ENCODE results near the gene AREL1. TPM values are rescaled to one million over a fixed set of nuclear protein-coding genes. Genes with fewer than 3 reads are reported as not detected.

The AREL1 gene
- total RNA-seq, 1 donor from 2014 or later: 54.6 TPM

DNA sequence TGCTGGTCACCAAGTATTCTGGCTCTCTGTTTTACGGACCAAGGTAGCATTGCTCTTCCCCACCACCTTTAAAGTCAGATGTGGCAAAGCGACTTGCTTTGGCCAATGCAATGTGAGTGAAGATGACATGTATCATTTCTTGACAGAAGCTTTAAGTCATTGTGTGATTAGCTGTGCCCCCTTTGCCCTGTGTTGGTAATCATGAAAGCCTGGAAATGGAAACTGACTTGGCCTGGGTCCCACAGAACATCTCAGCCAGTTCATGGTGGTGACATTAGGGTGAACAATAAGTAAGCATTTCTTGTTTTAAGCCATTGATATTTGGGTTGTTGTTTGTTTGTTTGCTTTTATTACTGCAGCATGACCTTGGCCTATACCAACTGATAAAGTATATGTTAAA, 34.4 kb upstream of the AREL1 start:
- peaks cover 3% of the 10 kb centered on the region for H3K27me3 Mint-ChIP-seq (ENCODE audit: low read depth, unreplicated experiment)
- H3K27ac ChIP-seq (ENCODE audit: low read depth, low read length): no peak overlapping the region
- H3K27ac Mint-ChIP-seq (ENCODE audit: unreplicated experiment): no peak overlapping the region
- DNase-seq (ENCODE audit: low read depth) (no peak), FAIRE-seq (no peak)
- peak overlapping the region; percentile 9 for H3K4me3 Mint-ChIP-seq (ENCODE audit: unreplicated experiment)
- no peaks in the 10 kb centered on the region for H3K4me1 ChIP-seq (ENCODE audit: insufficient read depth, low read length)
- no peak for TF ChIP-seq EZH2 (IDR thresholded peaks at IDR 0.05; ENCODE audit: insufficient read depth, low read length)
- TF ChIP-seq, protein P1, sequence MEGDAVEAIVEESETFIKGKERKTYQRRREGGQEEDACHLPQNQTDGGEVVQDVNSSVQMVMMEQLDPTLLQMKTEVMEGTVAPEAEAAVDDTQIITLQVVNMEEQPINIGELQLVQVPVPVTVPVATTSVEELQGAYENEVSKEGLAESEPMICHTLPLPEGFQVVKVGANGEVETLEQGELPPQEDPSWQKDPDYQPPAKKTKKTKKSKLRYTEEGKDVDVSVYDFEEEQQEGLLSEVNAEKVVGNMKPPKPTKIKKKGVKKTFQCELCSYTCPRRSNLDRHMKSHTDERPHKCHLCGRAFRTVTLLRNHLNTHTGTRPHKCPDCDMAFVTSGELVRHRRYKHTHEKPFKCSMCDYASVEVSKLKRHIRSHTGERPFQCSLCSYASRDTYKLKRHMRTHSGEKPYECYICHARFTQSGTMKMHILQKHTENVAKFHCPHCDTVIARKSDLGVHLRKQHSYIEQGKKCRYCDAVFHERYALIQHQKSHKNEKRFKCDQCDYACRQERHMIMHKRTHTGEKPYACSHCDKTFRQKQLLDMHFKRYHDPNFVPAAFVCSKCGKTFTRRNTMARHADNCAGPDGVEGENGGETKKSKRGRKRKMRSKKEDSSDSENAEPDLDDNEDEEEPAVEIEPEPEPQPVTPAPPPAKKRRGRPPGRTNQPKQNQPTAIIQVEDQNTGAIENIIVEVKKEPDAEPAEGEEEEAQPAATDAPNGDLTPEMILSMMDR (IDR thresholded peaks at IDR 0.05; ENCODE audit: insufficient read depth, low read depth, low read length): no peak
- H3K4me2 ChIP-seq (ENCODE audit: low read length): no peak overlapping the region
- no peaks in the 10 kb centered on the region for H3K9me3 ChIP-seq (ENCODE audit: insufficient read depth, low read depth, low read length)
- H3K27me3 ChIP-seq (ENCODE audit: insufficient read depth, low read length): no peaks in the 10 kb centered on the region
- no peaks in the 10 kb centered on the region for H3K36me3 Mint-ChIP-seq (ENCODE audit: low read depth, unreplicated experiment)
- peaks cover 5% of the 10 kb centered on the region for H3K9me3 Mint-ChIP-seq (ENCODE audit: unreplicated experiment)
- no peaks in the 10 kb centered on the region for H3K79me2 ChIP-seq (ENCODE audit: insufficient read depth, low read length)
- H2AFZ ChIP-seq (ENCODE audit: low read depth, low read length): no peak overlapping the region
- H3K4me1 Mint-ChIP-seq (ENCODE audit: low read depth, unreplicated experiment): no peaks in the 10 kb centered on the region
- no peak overlapping the region for H3K4me3 ChIP-seq (ENCODE audit: insufficient read depth, low read depth, low read length)
- H4K20me1 ChIP-seq (ENCODE audit: insufficient read depth, low read length): no peaks in the 10 kb centered on the region
- H3K36me3 ChIP-seq (ENCODE audit: insufficient read depth, low read length): no peaks in the 10 kb centered on the region
- H3K9ac ChIP-seq (ENCODE audit: low read length): no peak overlapping the region

DNA sequence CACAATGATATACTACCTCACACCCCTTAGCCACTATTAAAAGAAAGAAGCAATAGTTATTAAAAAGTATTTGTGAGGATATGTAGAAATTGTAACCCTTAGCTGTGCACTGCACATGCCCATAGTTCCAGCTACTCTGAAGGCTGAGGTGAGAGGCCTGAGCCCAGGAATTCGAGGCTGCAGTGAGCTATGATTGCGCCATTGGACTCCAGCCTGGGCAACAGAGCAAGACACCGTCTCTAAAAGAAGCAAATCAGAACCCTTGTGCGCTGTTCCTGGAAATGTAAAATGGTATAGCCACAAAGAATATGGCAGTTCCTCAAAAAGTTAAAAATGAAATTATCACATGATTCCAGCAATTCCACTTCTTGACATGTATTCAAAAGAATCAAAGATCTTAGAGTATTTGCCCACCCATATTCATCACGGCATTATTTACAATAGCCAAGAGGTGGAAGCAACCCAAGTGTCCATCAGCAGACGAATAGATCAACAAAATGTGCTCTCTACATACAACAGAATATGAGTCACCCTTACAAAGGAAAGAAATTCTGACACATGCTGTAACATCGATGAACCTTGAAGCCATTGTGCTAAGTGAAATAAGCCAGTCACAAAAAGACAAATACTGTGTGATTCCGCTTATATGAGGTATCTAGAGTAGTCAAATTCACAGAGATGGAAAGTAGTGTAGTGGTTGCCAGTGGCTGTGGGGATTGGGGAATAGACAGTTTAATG, 26.6 kb upstream of the AREL1 start:
- TF ChIP-seq, protein P1 (IDR thresholded peaks at IDR 0.05; ENCODE audit: insufficient read depth, low read depth, low read length): no peak
- TF ChIP-seq EZH2 (IDR thresholded peaks at IDR 0.05; ENCODE audit: insufficient read depth, low read length): no peak
- Histone ChIP-seq H3K4me2 (ENCODE audit: low read length) (no peak overlapping the region), H3K27me3 (ENCODE audit: insufficient read depth, low read length) (no peaks in the 10 kb centered on the region), H3K4me3 (ENCODE audit: insufficient read depth, low read depth, low read length) (no peak overlapping the region), H2AFZ (ENCODE audit: low read depth, low read length) (no peak overlapping the region), H3K36me3 (ENCODE audit: insufficient read depth, low read length) (peaks cover 16% of the 10 kb centered on the region), H3K4me1 (ENCODE audit: insufficient read depth, low read length) (no peaks in the 10 kb centered on the region), H3K79me2 (ENCODE audit: insufficient read depth, low read length) (no peaks in the 10 kb centered on the region), H4K20me1 (ENCODE audit: insufficient read depth, low read length) (no peaks in the 10 kb centered on the region), H3K9me3 (ENCODE audit: insufficient read depth, low read depth, low read length) (no peaks in the 10 kb centered on the region), H3K9ac (ENCODE audit: low read length) (no peak overlapping the region), H3K27ac (ENCODE audit: low read depth, low read length) (no peak overlapping the region)
- Mint-ChIP-seq H3K27me3 (ENCODE audit: low read depth, unreplicated experiment) (no peaks in the 10 kb centered on the region), H3K4me3 (ENCODE audit: unreplicated experiment) (no peak overlapping the region), H3K4me1 (ENCODE audit: low read depth, unreplicated experiment) (no peaks in the 10 kb centered on the region), H3K9me3 (ENCODE audit: unreplicated experiment) (no peaks in the 10 kb centered on the region), H3K36me3 (ENCODE audit: low read depth, unreplicated experiment) (peaks cover 7% of the 10 kb centered on the region), H3K27ac (ENCODE audit: unreplicated experiment) (no peak overlapping the region)
- no peak for FAIRE-seq
- peak; percentile 14 for DNase-seq (ENCODE audit: low read depth)

DNA sequence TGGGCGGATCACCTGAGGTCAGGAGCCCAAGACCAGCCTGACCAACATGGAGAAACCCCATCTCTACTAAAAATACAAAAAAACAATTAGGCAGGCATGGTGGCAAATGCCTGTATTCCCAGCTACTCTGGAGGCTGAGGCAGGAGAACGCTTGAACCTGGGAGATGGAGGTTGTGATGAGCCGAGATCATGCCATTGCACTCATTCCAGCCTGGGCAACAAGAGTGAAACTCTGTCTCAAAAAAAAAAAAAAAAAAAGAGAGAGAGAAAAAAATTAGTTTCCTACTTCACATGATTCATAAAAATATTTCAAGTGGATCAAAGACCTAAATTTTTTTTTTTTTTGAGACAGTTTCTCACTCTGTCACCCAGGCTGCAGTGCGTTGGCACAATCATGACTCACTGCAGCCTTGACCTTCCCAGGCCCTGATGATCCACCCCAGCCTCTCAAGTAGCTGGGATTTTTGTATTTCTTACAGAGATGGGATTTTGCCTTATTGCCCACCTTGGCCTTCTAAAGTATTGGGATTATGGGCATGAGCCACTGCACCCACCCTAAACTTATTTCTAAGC, 25.0 kb upstream of the AREL1 start:
- Histone ChIP-seq H3K79me2 (ENCODE audit: insufficient read depth, low read length) (no peaks in the 10 kb centered on the region), H3K9me3 (ENCODE audit: insufficient read depth, low read depth, low read length) (no peaks in the 10 kb centered on the region), H3K9ac (ENCODE audit: low read length) (no peak overlapping the region), H3K4me1 (ENCODE audit: insufficient read depth, low read length) (no peaks in the 10 kb centered on the region), H3K4me2 (ENCODE audit: low read length) (no peak overlapping the region), H3K27ac (ENCODE audit: low read depth, low read length) (no peak overlapping the region), H3K4me3 (ENCODE audit: insufficient read depth, low read depth, low read length) (no peak overlapping the region), H4K20me1 (ENCODE audit: insufficient read depth, low read length) (no peaks in the 10 kb centered on the region), H3K36me3 (ENCODE audit: insufficient read depth, low read length) (peaks cover 21% of the 10 kb centered on the region), H3K27me3 (ENCODE audit: insufficient read depth, low read length) (no peaks in the 10 kb centered on the region), H2AFZ (ENCODE audit: low read depth, low read length) (no peak overlapping the region)
- Mint-ChIP-seq H3K4me3 (ENCODE audit: unreplicated experiment) (no peak overlapping the region), H3K4me1 (ENCODE audit: low read depth, unreplicated experiment) (no peaks in the 10 kb centered on the region), H3K27ac (ENCODE audit: unreplicated experiment) (no peak overlapping the region), H3K27me3 (ENCODE audit: low read depth, unreplicated experiment) (no peaks in the 10 kb centered on the region), H3K9me3 (ENCODE audit: unreplicated experiment) (no peaks in the 10 kb centered on the region), H3K36me3 (ENCODE audit: low read depth, unreplicated experiment) (peaks cover 7% of the 10 kb centered on the region)
- TF ChIP-seq EZH2 (IDR thresholded peaks at IDR 0.05; ENCODE audit: insufficient read depth, low read length): no peak
- TF ChIP-seq, protein P1 (IDR thresholded peaks at IDR 0.05; ENCODE audit: insufficient read depth, low read depth, low read length): no peak
- DNase-seq (ENCODE audit: low read depth): peak; percentile 20
- FAIRE-seq: no peak

Data from astrocyte (in vitro differentiated cells and primary cell).